GM19238 (cell line): ENCODE data around the gene TOPORS.
A peak's percentile ranks its signal among the peaks of the same experiment; 100 is the strongest.
"Not testable (repeated sequence)": the region's sequence is repeated elsewhere in the genome, so short reads cannot be mapped to it uniquely, and the experiment has no call there.

Experiments used
- DNase-seq: peaks from one replicate; pipeline ENCODE4 v3.0.0; 2011; ENCODE audit warnings: low spot score; ENCODE audit not compliant: insufficient read length

TOPORS gene

DNA sequence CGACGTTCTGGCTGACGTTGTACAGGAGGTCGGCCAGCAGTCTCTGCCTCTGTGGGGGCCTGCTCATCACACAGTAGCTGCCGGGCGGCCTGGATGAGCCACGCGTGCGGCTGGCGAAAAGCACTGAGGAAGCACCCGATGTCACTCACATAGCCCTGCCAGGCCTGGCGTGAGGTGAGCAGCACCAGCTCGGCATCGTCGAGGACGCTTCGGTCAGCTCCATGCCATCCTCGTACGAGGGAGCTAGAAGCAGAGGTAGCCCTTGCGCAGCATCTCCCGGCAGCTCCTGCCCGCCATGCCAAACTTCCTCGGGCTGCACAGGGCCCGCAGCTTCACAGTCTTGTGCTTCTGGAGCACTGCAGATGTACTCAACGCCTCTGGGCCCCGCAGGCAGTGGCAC is 14.4 kb upstream of the TOPORS start:
- DNase-seq: no peak

DNA sequence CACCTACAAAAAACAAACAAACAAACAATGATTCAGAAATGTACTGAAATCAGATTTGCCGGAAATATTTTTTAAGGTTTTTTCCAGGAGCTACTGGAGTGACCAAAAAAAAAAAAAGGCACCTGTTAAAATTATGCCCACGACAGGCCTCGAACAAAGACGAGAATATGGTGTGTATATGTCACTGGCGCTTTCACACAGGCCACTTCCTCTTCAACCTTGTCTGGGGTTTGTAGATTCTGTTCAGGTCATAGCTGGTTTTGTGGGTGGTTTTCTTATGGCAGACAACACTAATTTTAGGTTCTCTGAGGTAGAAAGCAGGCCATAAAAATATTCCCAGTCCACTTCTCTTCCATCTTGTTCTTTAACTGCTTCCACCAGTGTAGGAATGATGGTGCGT is 13.6 kb upstream of the TOPORS start:
- DNase-seq: no peak

DNA sequence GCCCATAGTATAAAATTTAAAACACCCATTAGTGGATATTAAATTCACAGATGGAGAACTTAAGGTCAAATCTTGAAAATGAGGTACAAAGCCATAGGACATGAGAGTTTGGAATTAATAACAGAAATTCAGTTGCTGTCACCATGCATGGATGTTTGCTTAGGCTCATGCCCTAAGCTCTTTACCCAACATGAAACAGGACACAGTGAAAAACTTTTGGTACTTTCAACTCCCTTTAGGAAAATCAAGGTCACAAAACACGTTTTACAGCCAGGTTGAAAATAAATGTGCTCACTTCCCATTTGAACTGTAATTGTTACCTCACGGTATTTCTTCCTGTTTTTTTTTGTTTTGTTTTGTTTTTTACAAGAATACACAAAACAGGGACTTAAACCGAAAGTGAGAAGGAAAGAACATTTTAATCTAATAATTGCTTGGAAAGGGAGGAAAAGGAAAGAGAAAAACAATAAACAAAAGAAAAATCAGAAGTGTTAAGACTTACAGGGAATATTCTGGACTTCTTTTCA is 6.1 kb upstream of the TOPORS start:
- DNase-seq: no peak

DNA sequence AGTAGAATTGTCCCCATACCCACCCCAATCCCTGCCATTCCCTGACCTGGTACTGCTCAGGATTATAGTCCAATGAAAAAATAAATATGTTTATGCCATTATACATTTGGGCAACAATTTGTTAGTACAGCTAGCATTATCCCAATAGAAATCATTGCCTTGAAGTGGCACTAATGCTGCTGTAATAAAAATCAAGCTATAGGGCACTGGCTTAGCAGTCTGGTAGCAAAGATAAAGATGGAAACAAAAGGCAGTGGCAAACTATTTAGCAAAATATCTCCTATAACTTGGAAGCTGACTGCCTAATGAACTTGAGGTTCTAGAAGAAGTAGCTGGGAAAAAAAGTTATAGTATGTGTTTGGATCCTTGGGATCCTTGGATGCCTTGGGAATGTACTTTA is 2.2 kb upstream of the TOPORS start:
- no peak for DNase-seq

DNA sequence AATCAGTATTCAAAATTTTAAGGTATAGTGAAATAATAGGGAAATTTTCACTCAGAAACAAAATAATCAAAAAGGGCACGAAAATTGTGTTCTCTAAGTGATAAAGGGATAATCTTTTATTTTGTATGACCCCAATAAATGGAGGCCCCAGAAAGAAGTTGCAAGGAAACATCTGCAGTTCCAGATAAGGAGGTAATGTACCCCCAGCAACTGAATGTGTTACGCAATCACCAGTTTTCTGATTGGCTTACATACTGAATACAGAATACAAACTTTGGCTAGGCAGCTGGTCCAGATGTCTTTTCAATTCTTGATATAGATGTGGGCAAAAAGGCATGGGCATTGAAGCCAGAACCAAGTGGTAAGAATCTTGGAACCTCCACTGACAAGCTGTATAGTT is 1.7 kb upstream of the TOPORS start:
- DNase-seq: no peak

DNA sequence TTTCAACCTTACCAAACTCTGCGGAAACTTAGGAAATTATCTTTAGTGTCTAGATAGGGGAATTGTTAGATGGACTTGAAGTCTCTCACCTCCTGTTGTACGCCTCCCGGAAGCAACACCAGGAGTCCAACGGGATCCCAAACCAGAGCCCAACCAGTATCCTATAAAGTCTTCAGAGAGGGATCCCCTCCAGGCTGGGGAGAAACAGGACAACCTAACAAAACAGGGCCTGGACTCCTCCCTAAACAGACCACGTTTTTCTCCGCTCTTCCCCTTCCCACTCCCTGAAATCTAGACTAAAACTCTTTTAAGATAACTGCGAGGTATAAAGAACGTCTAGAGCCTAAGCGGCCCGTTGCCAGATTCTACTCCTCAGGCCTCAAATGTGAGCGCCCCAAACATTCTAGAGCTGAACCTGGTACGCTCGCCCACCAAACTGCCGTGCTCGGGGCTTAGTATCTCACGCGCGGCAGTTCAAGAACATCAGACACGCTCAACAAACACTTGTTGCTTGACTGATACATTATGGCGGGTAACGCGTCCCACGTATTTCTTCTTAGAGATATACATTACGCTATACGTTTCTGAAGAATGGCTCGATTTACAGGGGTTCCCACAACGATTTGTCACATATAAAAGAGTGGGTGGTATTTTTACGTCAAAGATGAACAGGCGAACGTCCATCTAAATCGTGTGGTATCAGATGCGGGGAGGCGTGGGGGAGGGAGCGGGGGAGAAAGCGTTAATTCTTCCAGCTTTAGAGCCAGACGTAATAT is 922 bp downstream of the TOPORS start:
- peak; percentile 4 for DNase-seq

DNA sequence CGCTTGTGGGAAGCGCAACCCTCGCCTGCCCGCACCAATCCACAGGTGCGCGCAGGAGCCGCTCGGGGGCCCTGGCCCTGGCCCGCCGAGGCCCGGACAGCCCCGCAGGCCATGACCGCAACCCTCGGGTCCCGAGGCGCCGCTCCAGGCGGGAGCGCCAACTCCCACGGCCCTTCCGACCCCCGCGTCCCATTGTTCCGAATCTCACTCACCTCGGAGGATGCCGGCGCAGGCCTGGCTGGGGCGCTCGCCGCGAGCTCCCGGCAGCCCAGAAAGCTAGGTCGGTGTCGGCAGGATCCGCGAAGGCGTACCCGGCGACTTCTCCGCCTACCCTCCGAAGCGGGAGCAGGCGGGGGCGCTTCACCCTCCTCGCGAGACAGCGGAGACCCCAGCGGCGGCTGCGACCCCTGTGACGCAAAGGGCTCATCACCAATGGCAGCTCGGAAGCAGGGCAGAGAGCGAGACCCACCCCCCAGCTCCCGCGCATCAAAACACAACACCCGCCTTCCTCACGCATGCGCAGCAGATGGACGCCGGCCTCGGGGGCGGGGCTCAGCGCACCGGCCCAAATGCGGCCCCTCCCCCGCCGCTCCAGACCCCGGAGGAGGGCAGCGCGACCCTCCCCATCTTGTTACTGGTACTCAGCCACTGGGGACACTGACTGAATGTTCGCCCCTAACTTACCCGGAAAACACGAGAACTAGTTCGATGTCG is 1.7 kb downstream of the TOPORS start:
- DNase-seq: peak; percentile 91

DNA sequence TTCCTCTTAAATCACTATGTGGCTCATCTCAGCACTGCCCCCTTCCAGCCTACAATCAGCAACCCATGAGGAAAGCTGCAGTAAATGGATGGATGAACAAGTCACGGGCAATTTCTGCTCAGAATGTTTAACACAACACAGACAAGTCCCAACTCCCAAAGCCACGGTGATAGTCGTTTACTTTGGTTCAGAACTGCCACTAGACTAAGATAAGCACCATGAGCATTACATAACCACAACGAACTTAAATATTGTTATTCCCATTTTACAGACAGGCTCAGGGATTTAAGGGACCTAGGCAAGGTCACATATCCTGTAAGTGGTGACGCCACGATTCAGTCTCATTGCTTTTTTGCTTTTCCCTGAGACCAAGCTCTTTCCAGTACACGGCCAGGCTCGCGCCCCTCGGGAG is 2.2 kb downstream of the TOPORS start:
- DNase-seq: no peak

DNA sequence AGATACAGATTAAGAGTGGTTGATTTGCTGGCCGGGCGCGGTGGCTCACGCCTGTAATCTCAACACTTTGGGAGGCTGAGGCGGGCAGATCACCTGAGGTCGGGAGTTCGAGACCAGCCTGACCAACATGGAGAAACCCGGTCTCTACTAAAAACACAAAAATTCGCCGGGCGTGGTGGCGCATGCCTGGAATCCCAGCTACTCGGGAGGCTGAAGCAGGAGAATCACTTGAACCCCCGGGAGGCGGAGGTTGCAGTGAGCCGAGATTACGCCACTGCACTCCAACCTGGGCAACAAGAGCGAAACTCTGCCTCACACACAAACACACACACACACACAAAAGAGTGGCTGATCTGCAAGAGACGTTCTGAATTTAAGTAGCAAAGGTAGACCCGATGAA is 4.2 kb downstream of the TOPORS start:
- DNase-seq: not testable (repeated sequence)

DNA sequence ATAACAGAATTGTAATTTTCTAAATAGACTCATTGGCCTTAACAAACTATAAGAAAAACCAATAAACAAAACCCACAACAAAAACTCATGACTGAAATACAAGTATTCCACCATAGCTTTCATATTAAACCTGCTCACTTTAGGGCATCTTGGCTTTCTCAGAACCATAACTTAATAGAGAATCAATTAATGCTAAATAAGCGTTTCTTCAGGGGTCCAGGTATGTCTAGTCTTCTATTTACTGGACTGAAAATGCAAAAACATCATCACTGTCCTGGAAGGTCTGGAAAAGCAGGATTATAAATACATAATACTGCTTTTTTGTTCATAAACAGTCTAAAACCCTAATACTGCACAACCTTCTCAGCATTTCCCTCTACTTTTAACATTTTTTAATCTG is 6.5 kb downstream of the TOPORS start:
- DNase-seq: no peak

DNA sequence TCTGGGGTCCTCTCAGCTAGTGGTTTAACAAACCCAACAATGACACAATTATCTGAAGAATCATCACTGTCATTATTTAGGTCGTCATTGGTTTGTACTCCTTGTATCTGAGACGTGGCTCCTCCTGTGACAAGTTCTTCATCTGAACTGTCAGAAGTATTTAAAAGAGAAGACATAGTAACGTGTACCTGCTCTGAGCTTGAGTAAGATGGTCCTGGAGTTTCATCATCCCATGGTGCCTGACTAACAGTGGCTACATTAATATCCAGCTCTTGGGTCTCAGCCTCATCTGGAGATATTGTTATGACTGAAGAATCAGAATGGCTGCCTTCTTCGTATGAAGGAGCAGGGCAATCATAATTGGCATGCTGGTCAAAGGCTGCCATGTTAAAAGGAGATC is 9.3 kb downstream of the TOPORS start:
- no peak for DNase-seq

DNA sequence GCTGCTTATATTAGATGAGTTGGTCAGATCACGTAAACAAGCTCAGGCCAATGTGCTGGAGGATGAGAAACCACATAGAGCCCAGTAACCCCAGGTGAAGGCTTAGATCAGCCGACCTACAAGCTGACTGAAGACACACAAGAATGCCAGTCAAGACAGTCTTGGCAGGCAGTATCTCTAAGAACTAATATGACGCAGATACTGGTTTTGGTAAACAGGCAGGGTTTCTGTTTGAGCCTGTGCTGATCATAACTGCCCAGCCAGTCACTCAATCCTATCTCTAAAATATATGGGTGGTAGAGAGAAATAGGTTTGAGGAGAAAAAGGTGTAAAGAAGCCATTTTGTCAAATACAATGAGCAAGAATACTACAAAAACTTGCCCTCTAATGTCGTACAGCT is 18.6 kb downstream of the TOPORS start:
- no peak for DNase-seq

DNA sequence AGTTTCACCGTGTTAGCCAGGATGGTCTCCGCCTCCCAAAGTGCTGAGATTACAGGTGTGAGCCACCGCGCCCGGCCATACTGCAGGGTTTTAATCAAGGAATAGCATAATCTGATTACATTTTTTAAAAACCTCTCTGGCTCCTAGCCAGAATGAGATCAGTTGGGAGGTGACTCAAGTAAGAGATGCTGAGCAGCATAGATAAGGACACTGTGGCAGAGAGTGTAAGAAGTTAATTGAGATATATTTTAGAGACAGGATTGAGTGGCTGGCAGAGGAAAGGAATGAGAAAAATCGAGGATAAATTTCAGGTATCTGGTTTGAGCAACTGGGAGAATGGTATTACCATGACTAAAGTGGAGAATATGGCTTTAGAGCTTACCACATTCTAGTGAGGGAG is 19.1 kb downstream of the TOPORS start:
- DNase-seq: no peak

DNA sequence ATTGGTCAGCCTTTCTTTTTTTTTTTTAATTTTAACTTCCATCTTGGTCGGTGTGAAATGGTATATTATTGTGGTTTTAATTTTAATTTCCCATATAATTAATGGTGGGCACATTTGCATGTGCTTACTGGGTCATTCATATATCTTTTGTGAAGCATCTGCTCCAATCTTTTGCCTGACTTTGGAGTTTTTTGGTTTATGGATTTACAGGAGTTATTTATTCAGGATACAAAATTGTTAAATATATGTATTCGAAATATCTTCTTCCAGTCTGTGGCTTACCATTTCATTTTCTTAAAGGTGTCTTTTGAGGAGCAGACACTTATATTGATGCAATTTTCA is 25.7 kb downstream of the TOPORS start:
- no peak for DNase-seq

DNA sequence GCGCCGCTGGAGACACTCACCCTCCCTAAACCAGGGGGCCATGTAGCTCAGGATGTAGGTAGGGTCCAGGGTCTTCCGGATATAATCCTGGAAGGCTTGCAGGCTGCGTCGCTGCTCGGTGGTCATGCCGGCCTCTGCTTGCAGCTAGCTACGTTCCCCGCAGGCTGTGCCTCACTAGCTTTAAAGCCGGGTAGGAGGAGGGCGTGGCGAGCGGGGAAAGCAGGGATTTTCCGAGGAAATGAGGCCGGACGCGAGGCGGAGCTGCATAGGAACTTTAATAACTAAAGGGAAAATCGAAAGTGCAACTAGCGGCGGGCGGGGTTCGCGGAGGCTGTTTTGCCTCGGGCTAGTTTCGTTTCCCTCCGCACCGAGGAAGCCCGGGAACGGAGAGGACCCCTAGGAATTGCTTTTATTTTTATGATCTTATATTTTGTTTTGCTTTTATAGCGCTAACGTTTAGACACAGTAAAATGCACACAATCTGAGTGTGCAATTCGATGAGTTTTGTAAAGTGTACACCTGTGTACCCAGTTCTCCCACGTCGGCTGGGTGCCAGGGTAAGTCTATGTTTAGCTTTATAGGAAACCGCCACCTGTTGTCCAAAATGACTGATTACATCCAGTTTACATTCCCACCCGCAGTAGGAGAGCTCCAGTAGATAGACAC is 26.2 kb downstream of the TOPORS start, which contains the start of gene RIGI:
Gene RIGI (minus strand): TSS at position 156 of the 666 bp plus-strand sequence. CDS start 30 bp downstream, at position 126.
- peak; percentile 17 for DNase-seq

DNA sequence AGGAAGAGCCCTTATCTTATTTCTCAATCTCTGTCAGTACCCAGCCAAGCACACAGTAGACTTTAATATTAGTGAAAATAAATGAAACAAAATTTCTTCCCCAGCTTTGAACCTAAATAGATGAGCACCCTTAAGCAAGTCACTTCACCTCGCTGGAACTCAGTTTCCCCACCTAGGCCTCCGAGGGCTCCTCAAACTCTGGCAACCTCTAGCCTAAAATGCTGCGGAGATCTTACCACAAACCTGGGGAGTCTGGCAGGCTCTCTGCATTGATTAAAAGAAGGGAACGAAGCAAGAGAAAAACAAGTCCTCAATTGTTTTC is 26.7 kb downstream of the TOPORS start:
- DNase-seq: no peak

DNA sequence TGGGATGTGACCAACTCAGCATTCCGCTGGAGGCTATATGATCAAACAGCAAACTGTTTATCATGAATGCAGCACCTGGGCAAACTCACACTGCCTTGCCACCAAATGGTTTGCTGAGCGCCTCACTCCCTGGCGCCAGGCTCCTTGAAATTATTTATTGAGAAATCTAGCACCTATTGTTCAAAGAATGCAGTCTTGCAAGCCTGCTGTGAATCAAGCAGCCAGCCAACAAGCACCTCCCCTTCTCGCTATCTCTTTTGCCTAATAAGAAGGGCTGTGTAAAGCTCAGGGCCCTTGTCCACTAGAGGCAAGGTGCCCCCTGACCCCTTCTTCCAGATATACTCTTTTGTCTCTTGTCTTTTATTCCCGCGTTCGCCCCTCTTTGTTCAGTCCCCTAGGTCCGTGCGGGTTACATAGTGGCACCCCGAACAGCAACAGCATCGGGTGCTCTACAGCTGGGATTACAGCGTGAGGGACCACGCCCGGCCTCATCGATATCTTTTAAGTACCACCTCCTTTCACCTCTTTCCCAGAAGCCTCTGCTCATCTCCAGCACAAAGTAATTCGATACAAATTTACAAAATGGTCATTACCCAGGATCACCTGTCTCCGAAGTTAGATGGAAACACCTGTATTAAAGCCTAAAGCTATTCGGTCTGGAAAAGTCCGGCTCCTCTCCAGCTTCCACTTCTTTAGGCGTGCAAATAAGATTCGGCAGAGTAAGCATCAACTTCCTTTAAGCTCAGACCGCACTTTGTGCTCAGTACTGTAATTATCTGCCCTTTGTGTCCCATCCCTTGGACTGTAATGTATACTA is 27.3 kb downstream of the TOPORS start:
- DNase-seq: no peak

DNA sequence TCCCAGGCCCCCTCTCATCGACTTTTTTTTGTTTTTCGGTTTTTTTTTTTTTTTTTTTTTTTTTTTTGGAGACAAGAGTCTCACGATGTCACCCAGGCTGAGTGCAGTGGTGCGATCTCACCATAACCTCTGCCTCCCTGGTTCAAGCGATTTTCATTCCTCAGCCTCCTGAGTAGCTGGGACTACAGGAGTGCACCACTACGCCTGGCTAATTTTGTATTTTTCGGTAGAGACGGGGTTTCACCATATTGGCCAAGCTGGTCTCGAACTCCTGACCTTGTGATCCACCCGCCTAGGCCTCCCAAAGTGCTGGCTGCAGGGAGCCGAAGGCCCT is 27.9 kb downstream of the TOPORS start:
- DNase-seq: not testable (repeated sequence)

DNA sequence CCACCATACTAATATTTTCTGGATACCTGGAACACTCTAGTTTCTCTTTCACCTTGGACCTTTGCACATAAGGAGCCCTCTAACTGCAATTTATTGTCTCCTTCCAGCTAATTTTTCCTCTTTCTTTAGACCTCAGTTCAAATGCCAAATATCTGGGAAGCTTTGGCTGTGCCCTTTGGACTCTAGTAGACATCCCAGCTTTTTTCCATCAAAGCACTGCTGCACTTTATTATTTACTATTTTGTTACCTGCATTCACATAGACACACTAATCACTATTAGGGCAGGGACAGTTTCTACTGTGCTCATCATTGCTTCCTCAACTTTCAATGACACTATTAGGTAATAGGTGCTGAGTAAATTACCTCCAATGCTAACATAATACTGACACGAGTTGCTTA is 28.5 kb downstream of the TOPORS start:
- DNase-seq: no peak

DNA sequence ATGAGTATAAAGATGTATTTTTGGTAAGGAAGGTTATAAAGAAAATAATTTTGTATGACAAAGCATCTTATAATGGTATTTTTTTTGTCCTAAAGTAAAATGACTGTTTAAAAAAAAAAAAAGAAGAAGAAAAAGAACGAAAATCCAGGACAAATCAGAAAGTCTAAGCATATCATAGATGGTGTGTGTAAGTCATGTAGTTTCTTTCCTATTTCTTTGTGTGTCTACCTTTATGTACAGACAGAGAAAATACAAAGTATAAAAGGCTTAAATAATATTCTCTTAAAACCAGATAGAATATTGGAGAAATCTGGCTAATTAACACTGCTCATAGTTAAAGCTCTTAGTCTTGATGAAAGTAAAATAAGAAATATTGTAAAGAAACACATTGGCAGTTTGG is 34.1 kb downstream of the TOPORS start:
- no peak for DNase-seq

DNA sequence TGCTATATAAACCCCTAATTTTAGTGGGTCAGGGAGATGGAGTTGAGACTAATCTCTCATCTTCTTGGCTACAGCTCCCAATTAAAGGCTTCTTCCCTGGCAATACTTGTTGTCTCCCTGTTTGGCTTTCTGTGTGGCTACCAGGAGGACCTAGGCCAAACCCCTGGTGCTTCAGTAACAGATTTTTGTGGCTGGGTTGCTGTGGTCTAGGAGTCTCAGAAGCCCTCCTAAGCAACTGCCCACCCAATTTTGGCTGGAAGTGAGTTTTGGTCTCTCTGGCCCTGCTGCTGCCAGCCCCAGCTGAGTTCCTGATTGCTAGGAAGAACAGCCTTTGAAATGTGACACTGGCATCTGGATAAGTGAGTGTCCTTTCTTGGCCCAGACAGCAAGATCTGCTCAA is 36.1 kb downstream of the TOPORS start:
- DNase-seq: no peak

DNA sequence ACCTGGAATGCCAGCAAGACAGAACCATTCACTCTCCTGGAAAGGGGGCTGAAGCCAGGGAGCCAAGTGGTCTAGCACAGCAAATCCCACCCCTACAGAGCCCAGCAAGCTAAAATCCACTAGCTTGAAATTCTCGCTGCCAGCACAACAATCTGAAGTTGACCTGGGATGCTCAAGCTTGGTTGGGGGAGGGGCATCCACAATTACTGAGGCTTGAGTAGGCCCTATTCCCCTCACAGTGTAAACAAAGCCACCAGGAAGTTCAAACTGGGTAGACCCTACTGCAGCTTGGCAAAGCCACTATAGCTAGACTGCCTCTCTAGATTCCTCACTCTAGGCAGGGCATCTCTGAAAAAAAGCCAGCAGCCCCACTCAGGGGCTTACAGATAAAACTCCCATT is 43.7 kb downstream of the TOPORS start:
- DNase-seq: no peak
